K562 (cell line): Measurements from ENCODE around the gene GEMIN7. TPM values are rescaled to one million over a fixed set of nuclear protein-coding genes. Genes with fewer than 3 reads are reported as not detected.

Experiments
- ATAC-seq: fragments of 200-7000 bp; cut with Tn5 transposase; 3 replicates; pipeline ENCODE4 v1.9.1; 2020; ENCODE audit warnings: moderate library complexity
- BruUV-seq: library from RNA; stranded (reverse); fragments of 400-500 nt; replicated peaks from 2 replicates; lab custom pipeline; 2021; lab: Mats Ljungman, UMichigan
- CTCF ChIA-PET: fragments of 300-600 bp; formaldehyde crosslinking; extraction: SDS; loops from one replicate; lab custom pipeline; 2021; ENCODE audit warnings: low intra/inter-chr PET ratio; lab: Yijun Ruan, JAX
- POLR2A ChIA-PET: fragments of 300-600, 350-650 bp; sonication (Branson Sonifier 250); formaldehyde crosslinking; extraction: SDS; loops from one replicate; lab custom pipeline; 2021; ENCODE audit warnings: antibody characterized with exemption, inconsistent platforms; lab: Yijun Ruan, JAX
- DNase-seq, 4 experiments: peaks; one replicate each; pipeline versions ENCODE4 v3.0.0 to v3.0.0-alpha.2; 2011 to 2018; ENCODE audit warnings: low spot score in 3 of 4, mixed read lengths in 3 of 4; ENCODE audit errors: extremely low read depth in 1 of 4
- FAIRE-seq: peaks from 2 replicates; lab custom pipeline; 2011; peaks lifted over from hg19 to GRCh38; lab: Jason Lieb, UNC
- H2AFZ ChIP-seq: 2 replicates; pipeline ENCODE4 v1.6.0; 2011; ENCODE audit warnings: low read depth, low read length, control low read depth, inconsistent platforms
- H3K27ac ChIP-seq: fragments of 200-600 bp; 3 replicates; pipeline ENCODE4 v1.8.0; 2011; ENCODE audit warnings: low read depth, mild to moderate bottlenecking, control low read depth, inconsistent platforms, low read length, moderate library complexity, mixed read lengths; ENCODE audit errors: extremely low read depth
- H3K27me3 ChIP-seq, 2 experiments: fragments of 300-600 bp in 1 of 2; 2 replicates in 1 of 2; 3 replicates in 1 of 2; pipeline versions ENCODE4 v1.6.0 to v1.8.0; 2011; ENCODE audit warnings: inconsistent platforms in 2 of 2, low read length in 2 of 2, mild to moderate bottlenecking in 1 of 2, mixed read lengths in 1 of 2, moderate library complexity in 1 of 2; ENCODE audit not compliant: control insufficient read depth in 2 of 2, insufficient read depth in 2 of 2
- H3K36me3 ChIP-seq: fragments of 300-600 bp; 3 replicates; pipeline ENCODE4 v1.8.0; 2011; ENCODE audit warnings: mild to moderate bottlenecking, low read length, inconsistent platforms; ENCODE audit not compliant: control insufficient read depth, insufficient read depth
- H3K4me1 ChIP-seq, 2 experiments: fragments of 200-600 bp in 1 of 2; replicated peaks in 1 of 2; 2 replicates in 1 of 2; 3 replicates in 1 of 2; pipeline versions ENCODE4 v1.5.1 to v1.8.0; 2011; ENCODE audit warnings: inconsistent platforms in 2 of 2, low read length in 2 of 2, mild to moderate bottlenecking in 1 of 2, mixed read lengths in 1 of 2, moderate library complexity in 1 of 2; ENCODE audit not compliant: control insufficient read depth in 2 of 2, insufficient read depth in 2 of 2
- H3K4me2 ChIP-seq: 2 replicates; pipeline ENCODE4 v1.6.1; 2011; ENCODE audit warnings: low read length, control low read depth, inconsistent platforms, mixed read lengths; ENCODE audit not compliant: insufficient read depth
- H3K4me3 ChIP-seq: fragments of 200-600 bp; sonication (generic), shearing (Covaris generic); 2 replicates; pipeline ENCODE4 v1.5.1; 2016; ENCODE audit warnings: control low read depth, inconsistent platforms
- H3K79me2 ChIP-seq: fragments of 200-600 bp; 3 replicates; pipeline ENCODE4 v1.8.0; 2011; ENCODE audit warnings: low read length, inconsistent platforms; ENCODE audit not compliant: control insufficient read depth, insufficient read depth
- H3K9ac ChIP-seq, 2 experiments: 2 replicates each; pipeline versions ENCODE4 v1.6.0 to v1.6.1; 2011; ENCODE audit warnings: low read depth in 2 of 2, low read length in 2 of 2, control low read depth in 1 of 2, inconsistent platforms in 1 of 2, mild to moderate bottlenecking in 1 of 2, mixed read lengths in 1 of 2; ENCODE audit not compliant: insufficient read depth in 1 of 2
- H3K9me1 ChIP-seq: one replicate; pipeline ENCODE4 v1.6.0; 2011; ENCODE audit warnings: inconsistent platforms, mild to moderate bottlenecking, low read length, moderate library complexity; ENCODE audit not compliant: control insufficient read depth, insufficient read depth
- H3K9me3 ChIP-seq: replicated peaks from 2 replicates; pipeline ENCODE4 v1.5.1; 2011; ENCODE audit warnings: low read depth, low read length, inconsistent platforms; ENCODE audit not compliant: control insufficient read depth, insufficient read depth
- H4K20me1 ChIP-seq: replicated peaks from 2 replicates; pipeline ENCODE4 v1.6.1; 2011; ENCODE audit warnings: low read length, inconsistent platforms, mixed read lengths; ENCODE audit not compliant: control insufficient read depth, insufficient read depth
- EGR1 ChIP-seq: fragments of 450-650 bp; conservative IDR thresholded peaks from 2 replicates; pipeline ENCODE4 v1.6.1; 2017; ENCODE audit warnings: mild to moderate bottlenecking
- ETS1 ChIP-seq: conservative IDR thresholded peaks from 2 replicates; pipeline ENCODE4 v1.6.1; 2011; ENCODE audit warnings: low read depth, mild to moderate bottlenecking, low read length; ENCODE audit not compliant: control insufficient read depth
- GATAD2B ChIP-seq: fragments of 450-650 bp; IDR thresholded peaks from 2 replicates; pipeline ENCODE4 v1.6.1; 2017; ENCODE audit warnings: mild to moderate bottlenecking, borderline replicate concordance
- HDGF ChIP-seq: fragments of 450-650 bp; IDR thresholded peaks from 2 replicates; pipeline ENCODE4 v1.6.1; 2016
- KDM2B ChIP-seq: fragments of 250-450 bp; sonication (Bioruptor Pico); IDR thresholded peaks from 2 replicates; pipeline ENCODE4 v1.8.0; 2021; ENCODE audit warnings: mild to moderate bottlenecking, moderate library complexity
- SOX6 ChIP-seq: fragments of 450-650 bp; IDR thresholded peaks from 2 replicates; pipeline ENCODE4 v1.6.1; 2014; ENCODE audit warnings: mild to moderate bottlenecking
- STAT5B ChIP-seq: fragments of 250-450 bp; sonication (Bioruptor Pico); IDR thresholded peaks from 2 replicates; pipeline ENCODE4 v1.8.0; 2021; ENCODE audit warnings: mild to moderate bottlenecking, inconsistent platforms
- WGBS: fragments of 100-300 bp; shearing (Covaris generic); methylation state at CpG from one replicate; pipeline ENCODE4 v1.1.6; 2016; ENCODE audit warnings: low coverage, mixed read lengths; ENCODE audit not compliant: insufficient coverage; ENCODE audit errors: missing lambda C conversion rate; 5-methylcytosine and 5-hydroxymethylcytosine counted together
- in situ Hi-C: fragments of 300-500 bp; cut with MboI; formaldehyde crosslinking; loops from 4 replicates; pipeline ENCODE4 v1.15.0; 2018; ENCODE audit warnings: inconsistent platforms, mixed read lengths
- intact Hi-C: fragments of 100-400 bp; cut with micrococcal nuclease; formaldehyde crosslinking; loops from 2 replicates; pipeline ENCODE4 v1.14.2; 2022
- polyA plus RNA-seq, 8 experiments: library from polyadenylated mRNA; depleted of rRNA in 4 of 8; stranded (reverse) in 5 of 8; unstranded in 3 of 8; fragments of >200 nt; fragmentation: Nextera tagmentation in 2 of 8; fragmentation: Illumina TruSeq in 1 of 8; extraction: Ambion mirVana in 2 of 8; extraction: Trizol in 1 of 8; gene quantifications; 2 replicates each; pipeline versions ENCODE4 v1.2.1 to v1.2.3, GENCODE V29; 2011 to 2014; ENCODE audit warnings: inconsistent platforms in 1 of 8, missing spikeins in 1 of 8
- total RNA-seq, 7 experiments: library from RNA; depleted of rRNA in 6 of 7; stranded (reverse); fragments of >200 nt in 6 of 7; fragmentation: Illumina TruSeq in 2 of 7; extraction: Trizol in 2 of 7; gene quantifications; 2 replicates each; pipeline versions ENCODE4 v1.2.1 to v1.2.3, GENCODE V29; 2011 to 2021; ENCODE audit warnings: low replicate concordance in 1 of 7
- TF ChIP-seq, protein P1 (sequence below): fragments of 250-450 bp; sonication (Bioruptor Pico); IDR thresholded peaks from 2 replicates; pipeline ENCODE4 v1.6.1; 2021; ENCODE audit warnings: mild to moderate bottlenecking

The GEMIN7 gene
- total and polyA plus RNA-seq, 9 of the 15 experiments (the other 6 are each of a cell fraction or from before 2014, with no cell fraction given) = 23.1 to 124 (median 54.9) TPM

- ChIA-PET CTCF (no interaction called here), POLR2A (no interaction called here)
- in situ Hi-C loops (no loop called here), intact Hi-C loops (no loop called here)
- Histone ChIP-seq H3K27ac (no peak overlapping the region), H3K9ac (peak overlapping the region in 1 of 2 experiments; percentile 85; a peak in 2 of 4 replicates), H3K27me3 (no peaks in the 10 kb centered on the region), H3K36me3 (peaks cover 30% of the 10 kb centered on the region; the same call in 1 of the 3 replicates), H3K4me2 (no peak overlapping the region)
- BruUV-seq = no TSS peak
- FAIRE-seq = no peak
- TF ChIP-seq SOX6 = no peak
- TF ChIP-seq KDM2B = no peak
- no peak for TF ChIP-seq STAT5B (CRISPR knock-in tag)
- TF ChIP-seq, protein P1, sequence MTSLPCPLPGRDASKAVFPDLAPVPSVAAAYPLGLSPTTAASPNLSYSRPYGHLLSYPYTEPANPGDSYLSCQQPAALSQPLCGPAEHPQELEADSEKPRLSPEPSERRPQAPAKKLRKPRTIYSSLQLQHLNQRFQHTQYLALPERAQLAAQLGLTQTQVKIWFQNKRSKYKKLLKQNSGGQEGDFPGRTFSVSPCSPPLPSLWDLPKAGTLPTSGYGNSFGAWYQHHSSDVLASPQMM (CRISPR knock-in tag) = no peak
- TF ChIP-seq HDGF = no peak
- no peak for TF ChIP-seq EGR1
- no peak for TF ChIP-seq GATAD2B
- no peak for TF ChIP-seq ETS1
- TF ChIP-seq, all 486 proteins: peak for 0
- H3K4me1 ChIP-seq = peaks cover 0 to 41% of the 10 kb centered on the region in 2 experiments; a peak in 3 of 5 replicates
- no peak overlapping the region for H2AFZ ChIP-seq
- WGBS = 86% methylated on average over 17 of the region's 17 CpGs
- no peaks in the 10 kb centered on the region for H3K9me3 ChIP-seq
- no peak overlapping the region for H3K4me3 ChIP-seq
- H3K9me1 ChIP-seq = no peaks in the 10 kb centered on the region
- H3K79me2 ChIP-seq = peaks cover 18% of the 10 kb centered on the region
- no peak for ATAC-seq
- no peak for DNase-seq
- H4K20me1 ChIP-seq = peaks cover 10% of the 10 kb centered on the region
Observed at GRCh38 chr19:45137179-45137761, 58.2 kb downstream of the GEMIN7 start.
